Stomach smooth muscle (tissue), 2 donors: ENCODE measurements around the gene ST8SIA6.

Source experiments
- H3K27ac ChIP-seq: one replicate; pipeline ENCODE4 v1.7.0; 2013; ENCODE audit warnings: mild to moderate bottlenecking, low read length, inconsistent platforms
- H3K27me3 ChIP-seq, 2 donors: one replicate each; pipeline ENCODE4 v1.7.0; 2013; ENCODE audit warnings: low read length in 2 of 2; ENCODE audit not compliant: insufficient read depth in 2 of 2, control insufficient read depth in 1 of 2
- H3K36me3 ChIP-seq, 2 donors: one replicate each; pipeline ENCODE4 v1.7.0; 2013; ENCODE audit warnings: low read length in 2 of 2; ENCODE audit not compliant: control insufficient read depth in 2 of 2, insufficient read depth in 2 of 2
- H3K4me1 ChIP-seq: one replicate; pipeline ENCODE4 v1.7.0; 2013; ENCODE audit warnings: low read length; ENCODE audit not compliant: control insufficient read depth, insufficient read depth
- H3K4me3 ChIP-seq, 2 donors: one replicate each; pipeline ENCODE4 v1.7.0; 2013; ENCODE audit warnings: low read length in 2 of 2
- H3K9ac ChIP-seq, 2 donors: one replicate each; pipeline ENCODE4 v1.7.0; 2013; ENCODE audit warnings: low read length in 2 of 2, mild to moderate bottlenecking in 1 of 2
- H3K9me3 ChIP-seq, 2 donors: one replicate each; pipeline ENCODE4 v1.7.0; 2013; ENCODE audit warnings: low read length in 2 of 2; ENCODE audit not compliant: control insufficient read depth in 2 of 2
- donor health status: healthy.
- donor health status: Pancreatic carcinoma.

The ST8SIA6 gene

DNA sequence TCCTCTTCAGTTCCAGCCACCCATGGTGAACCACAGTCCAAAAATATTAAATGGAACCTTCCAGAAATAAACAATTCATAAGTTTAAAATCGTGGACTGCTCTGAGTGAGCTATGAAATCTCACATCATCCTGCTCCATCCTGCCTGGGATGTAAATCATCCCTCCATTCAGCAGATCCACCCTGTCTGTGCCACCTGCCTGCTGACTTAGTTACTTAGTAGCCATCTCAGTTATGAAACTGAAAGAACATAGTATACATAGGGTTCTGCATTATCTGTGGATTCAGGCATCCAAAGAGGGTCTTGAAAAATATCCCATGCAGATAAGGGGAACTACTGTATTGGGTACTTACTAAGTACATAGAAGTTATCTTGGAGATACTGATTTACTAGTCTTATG lies 89.0 kb downstream of the ST8SIA6 start:
- peaks cover 0 to 4% of the 10 kb centered on the region in 2 donors for H3K9me3 ChIP-seq
- H3K4me3 ChIP-seq: no peak overlapping the region
- no peaks in the 10 kb centered on the region for H3K27me3 ChIP-seq
- no peak overlapping the region for H3K9ac ChIP-seq
- H3K36me3 ChIP-seq: no peaks in the 10 kb centered on the region
- H3K27ac ChIP-seq: no peak overlapping the region
- H3K4me1 ChIP-seq: no peaks in the 10 kb centered on the region

DNA sequence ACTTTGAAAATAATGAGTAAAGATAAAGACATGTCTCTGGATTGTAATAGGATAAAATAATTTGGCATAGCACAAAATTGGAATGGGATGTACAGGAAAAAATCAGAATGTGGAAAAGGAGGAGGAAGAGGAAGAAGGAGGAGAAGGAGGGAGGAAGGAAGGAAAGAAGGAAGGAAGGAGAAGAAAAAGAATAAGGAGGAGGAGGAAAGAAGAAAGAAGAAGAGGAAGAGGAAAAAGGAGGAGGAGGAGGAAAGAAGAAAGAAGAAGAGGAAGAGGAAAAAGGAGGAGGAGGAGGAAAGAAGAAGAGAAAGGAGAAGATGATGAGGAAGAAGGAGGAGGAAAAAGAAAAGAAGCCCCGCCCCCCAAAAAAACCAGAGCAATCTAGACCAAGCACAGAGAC lies 95.9 kb downstream of the ST8SIA6 start:
- Histone ChIP-seq H3K36me3 (no peaks in the 10 kb centered on the region), H3K27ac (no peak overlapping the region), H3K27me3 (no peaks in the 10 kb centered on the region), H3K9me3 (no peaks in the 10 kb centered on the region), H3K9ac (no peak overlapping the region), H3K4me3 (no peak overlapping the region), H3K4me1 (no peaks in the 10 kb centered on the region)

DNA sequence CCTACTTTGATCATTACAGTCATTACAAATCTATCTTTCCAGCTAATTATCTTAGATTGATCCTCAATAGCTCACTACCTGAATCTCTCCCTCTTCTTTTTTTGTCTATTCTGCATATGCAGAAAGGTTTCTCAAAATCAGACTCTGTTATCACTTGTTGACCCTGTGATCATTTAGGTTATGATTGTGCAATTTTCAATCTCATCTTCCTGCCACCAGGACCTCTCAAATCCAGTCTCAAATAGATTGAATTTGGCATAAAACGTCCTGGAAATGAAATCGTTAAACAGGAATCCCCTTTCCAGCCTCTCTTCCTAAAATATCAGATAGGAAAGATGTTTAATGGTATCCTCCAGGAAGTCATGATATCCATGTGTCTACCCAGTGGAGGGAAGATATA lies 96.6 kb downstream of the ST8SIA6 start:
- Histone ChIP-seq H3K9ac (no peak overlapping the region), H3K4me3 (no peak overlapping the region), H3K36me3 (no peaks in the 10 kb centered on the region), H3K27me3 (no peaks in the 10 kb centered on the region), H3K9me3 (no peaks in the 10 kb centered on the region), H3K27ac (no peak overlapping the region), H3K4me1 (no peaks in the 10 kb centered on the region)

DNA sequence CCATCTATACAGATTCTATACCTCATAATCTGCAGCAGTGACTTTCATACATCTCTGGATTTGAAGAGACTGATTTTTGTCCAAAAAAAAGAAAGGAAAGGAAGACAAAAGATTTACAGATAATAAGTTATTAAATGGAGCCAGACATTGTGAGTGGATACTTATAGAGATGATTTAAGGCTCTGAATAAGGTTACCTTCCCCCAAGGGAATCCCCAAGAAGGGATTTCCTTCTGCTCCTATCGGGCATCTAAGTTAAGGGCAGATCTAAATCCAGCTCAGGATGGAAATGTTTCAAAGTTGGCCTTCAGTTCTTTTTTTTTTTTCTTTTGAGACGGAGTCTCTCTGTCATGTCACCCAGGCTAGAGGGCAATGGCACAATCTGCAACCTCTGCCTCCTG lies 97.6 kb downstream of the ST8SIA6 start:
- Histone ChIP-seq H3K36me3 (no peaks in the 10 kb centered on the region), H3K4me3 (no peak overlapping the region)

DNA sequence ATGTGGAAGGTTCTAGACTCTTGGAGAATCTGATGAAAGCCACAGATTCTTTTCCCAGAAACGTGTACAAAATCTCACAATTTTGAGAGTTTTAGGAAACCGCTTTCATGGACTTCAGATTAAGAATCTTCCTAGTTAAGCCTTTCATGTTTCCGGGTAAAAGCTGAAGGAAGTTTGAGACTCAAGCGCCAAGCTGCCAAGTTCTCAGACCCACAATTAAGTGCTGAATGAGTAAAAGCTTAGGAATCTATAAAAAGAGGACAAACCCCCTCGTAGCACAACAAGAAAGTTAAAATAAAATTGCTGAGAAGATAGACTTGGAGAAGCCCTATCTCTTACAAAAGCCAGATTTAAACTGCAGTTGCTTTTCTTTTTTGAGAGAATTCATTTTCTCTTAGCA lies 99.6 kb downstream of the ST8SIA6 start:
- Histone ChIP-seq H3K4me1 (no peaks in the 10 kb centered on the region), H3K36me3 (no peaks in the 10 kb centered on the region), H3K4me3 (no peak overlapping the region), H3K9ac (no peak overlapping the region), H3K27me3 (no peaks in the 10 kb centered on the region), H3K9me3 (no peaks in the 10 kb centered on the region), H3K27ac (no peak overlapping the region)

More for the DNA sequence above, 97.6 kb downstream of the ST8SIA6 start:
- no peaks in the 10 kb centered on the region for H3K27me3 ChIP-seq
- no peak overlapping the region for H3K9ac ChIP-seq
- no peaks in the 10 kb centered on the region for H3K9me3 ChIP-seq
- H3K27ac ChIP-seq: no peak overlapping the region
- no peaks in the 10 kb centered on the region for H3K4me1 ChIP-seq

DNA sequence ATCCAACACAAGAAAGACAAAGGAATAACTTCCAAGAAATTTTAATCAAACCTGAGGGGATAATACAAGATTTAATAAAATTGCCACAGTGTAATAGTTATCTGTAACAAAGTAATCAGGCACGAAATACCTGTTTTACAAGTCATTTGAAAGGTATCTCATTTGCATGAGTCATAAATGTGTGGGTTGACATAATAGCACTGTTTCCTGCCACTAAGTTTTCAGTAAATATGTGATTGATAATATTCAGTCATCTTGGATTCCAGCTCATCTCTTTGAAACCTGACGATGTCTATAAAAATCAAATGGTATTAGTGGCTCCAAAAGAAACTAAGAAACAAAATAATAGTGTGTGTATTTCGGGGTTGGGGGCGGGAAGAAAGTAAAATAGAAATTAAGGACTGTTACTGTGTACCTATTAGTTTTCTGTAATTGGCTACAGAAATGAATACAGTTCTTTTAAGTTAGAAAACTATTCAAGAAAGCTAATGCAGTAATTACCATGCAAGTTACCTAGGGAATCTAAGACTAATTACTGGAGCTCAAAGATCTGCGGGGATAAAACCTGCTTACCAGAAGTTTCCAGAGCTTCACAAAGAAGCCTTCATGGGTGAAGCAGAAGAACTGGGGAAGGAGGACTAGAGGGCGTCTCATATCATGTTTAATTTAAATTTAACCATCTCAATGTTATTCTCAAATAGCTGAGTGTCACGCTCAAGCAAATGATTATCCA lies 100.7 kb downstream of the ST8SIA6 start:
- Histone ChIP-seq H3K9ac (no peak overlapping the region), H3K4me1 (no peaks in the 10 kb centered on the region), H3K27me3 (no peaks in the 10 kb centered on the region), H3K4me3 (no peak overlapping the region), H3K36me3 (no peaks in the 10 kb centered on the region), H3K9me3 (no peaks in the 10 kb centered on the region), H3K27ac (no peak overlapping the region)

DNA sequence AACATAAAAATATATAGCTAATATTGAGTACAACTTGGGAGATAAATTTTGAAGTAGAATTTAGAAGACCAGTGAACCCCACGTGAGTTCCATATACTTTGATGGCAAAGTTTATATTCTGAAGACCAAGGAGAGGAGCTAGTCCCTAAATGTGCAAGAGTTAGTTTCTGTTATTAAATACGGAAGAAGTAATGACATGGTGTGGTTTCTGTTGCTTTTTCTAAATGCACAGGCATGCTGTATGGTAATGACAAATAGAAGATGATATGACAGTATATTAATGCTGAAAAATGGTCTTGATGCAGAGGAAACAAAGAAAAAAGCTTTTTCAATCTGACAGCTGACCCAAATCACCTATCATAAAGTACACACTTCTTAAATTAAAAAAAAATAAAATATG lies 101.8 kb downstream of the ST8SIA6 start:
- no peaks in the 10 kb centered on the region for H3K4me1 ChIP-seq

DNA sequence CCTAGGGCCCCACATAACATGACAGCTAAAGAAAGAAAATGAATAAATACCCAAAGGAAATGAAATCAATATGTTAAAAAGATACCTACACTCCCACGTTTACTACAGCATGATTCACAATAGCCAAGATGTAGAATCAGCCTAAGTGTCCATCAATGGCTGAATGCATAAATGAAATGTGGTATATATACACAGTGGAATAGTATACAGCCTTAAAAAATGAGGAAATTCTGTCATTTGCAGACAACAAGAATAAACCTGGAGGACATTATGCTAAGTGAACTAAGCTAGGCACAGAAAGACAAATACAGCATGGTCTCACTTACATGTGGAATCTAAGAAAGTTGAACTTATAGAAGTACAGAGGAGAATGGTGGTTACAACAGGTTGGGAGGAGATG lies 102.9 kb downstream of the ST8SIA6 start:
- Histone ChIP-seq H3K4me1 (no peaks in the 10 kb centered on the region), H3K36me3 (no peaks in the 10 kb centered on the region), H3K27ac (no peak overlapping the region), H3K4me3 (no peak overlapping the region), H3K9ac (no peak overlapping the region), H3K9me3 (no peaks in the 10 kb centered on the region), H3K27me3 (no peaks in the 10 kb centered on the region)

More for the DNA sequence above, 101.8 kb downstream of the ST8SIA6 start:
- Histone ChIP-seq H3K9me3 (no peaks in the 10 kb centered on the region), H3K36me3 (no peaks in the 10 kb centered on the region), H3K27ac (no peak overlapping the region), H3K9ac (no peak overlapping the region), H3K4me3 (no peak overlapping the region), H3K27me3 (no peaks in the 10 kb centered on the region)

DNA sequence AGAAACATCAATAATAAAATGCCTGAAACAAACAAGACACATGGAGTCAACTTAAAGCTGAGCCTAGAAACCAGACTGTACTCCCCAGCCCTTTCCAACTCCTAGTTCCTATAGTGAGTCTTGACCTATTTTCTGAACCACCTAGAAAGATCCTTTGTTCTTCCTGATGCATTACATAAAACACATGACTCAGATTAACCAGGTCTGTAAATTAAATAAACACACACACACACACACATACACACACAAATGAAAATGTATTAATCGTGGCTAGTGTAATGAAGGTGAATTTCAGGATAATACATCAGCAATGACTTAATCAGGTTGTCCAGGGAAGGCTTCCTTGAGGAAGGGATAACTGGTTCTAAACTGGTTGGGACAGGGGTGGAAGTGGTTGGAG lies 104.7 kb downstream of the ST8SIA6 start:
- Histone ChIP-seq H3K27ac (no peak overlapping the region), H3K27me3 (no peaks in the 10 kb centered on the region), H3K9ac (no peak overlapping the region), H3K4me1 (no peaks in the 10 kb centered on the region), H3K36me3 (no peaks in the 10 kb centered on the region), H3K4me3 (no peak overlapping the region), H3K9me3 (no peaks in the 10 kb centered on the region)

DNA sequence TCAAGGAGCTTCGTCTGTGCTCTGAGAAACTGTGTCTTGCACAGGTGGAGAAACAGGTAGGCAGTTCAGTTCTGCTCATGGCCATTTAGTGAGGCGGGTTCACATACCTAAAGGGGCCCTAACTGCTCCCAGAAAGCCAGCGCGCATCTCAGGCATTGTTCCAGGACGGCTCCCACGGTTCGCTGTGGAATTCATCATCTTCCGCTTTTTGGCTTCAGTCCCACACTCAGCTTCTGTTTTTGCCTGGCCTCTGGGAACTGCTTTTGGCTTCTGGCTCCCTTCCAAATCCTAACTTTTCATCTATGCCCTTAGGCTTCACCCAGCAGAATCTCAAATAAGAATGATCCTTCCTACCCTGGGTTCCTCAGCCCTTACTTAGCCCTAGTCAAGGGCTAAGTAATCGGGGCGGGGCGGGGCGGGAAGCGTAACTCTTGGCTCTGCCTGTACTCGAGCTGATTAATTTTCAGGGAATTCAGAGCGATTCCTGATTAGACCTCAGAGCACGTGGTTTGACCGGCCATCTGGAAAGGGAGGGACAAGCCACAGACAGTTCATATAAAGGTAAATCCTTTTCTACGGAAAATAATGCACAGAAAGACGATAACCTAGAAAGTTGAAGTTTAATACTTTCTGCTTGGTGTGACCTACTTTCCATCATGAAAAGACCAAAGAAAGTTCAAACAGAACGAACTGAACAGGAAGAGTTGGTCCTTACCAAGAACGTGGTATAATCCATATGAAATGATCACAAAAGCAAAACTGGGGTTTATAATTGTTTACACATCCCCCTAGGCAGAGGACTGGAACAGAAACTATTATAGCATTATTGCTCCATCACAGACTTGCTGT lies 105.7 kb downstream of the ST8SIA6 start:
- Histone ChIP-seq H3K36me3 (no peaks in the 10 kb centered on the region), H3K27ac (no peak overlapping the region), H3K4me3 (peak overlapping the region; percentile 52 to 58), H3K27me3 (no peaks in the 10 kb centered on the region), H3K4me1 (no peaks in the 10 kb centered on the region), H3K9me3 (no peaks in the 10 kb centered on the region), H3K9ac (no peak overlapping the region)

DNA sequence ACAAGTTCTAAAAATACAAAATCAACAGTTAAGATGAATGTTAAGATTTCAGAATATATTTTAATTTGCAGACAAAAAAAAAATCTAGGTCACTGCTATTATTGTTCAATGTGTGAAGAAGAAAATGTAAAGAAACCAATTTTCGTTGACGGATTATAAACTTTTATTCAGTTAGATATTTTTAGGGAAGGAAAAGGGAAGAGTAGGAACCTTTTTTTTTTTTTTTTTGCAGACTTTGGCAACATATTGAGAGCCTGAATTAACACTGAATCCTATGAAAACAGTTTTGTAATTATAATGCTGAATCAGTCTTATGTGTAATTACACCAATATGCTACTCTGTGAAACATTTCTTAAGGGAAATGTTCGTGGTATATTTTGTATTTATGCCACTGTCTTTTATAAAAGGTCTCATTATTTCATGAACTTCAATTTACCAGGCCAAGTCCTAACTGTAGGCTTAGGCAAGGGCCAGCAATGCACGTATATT lies 106.3 kb downstream of the ST8SIA6 start:
- Histone ChIP-seq H3K36me3 (no peaks in the 10 kb centered on the region), H3K4me3 (peak overlapping the region; percentile 52 to 58), H3K27ac (no peak overlapping the region), H3K9ac (no peak overlapping the region), H3K9me3 (no peaks in the 10 kb centered on the region), H3K27me3 (no peaks in the 10 kb centered on the region), H3K4me1 (no peaks in the 10 kb centered on the region)
